T-cell (primary cell): ENCODE data around the gene UROC1. TPM values are rescaled to one million over a fixed set of nuclear protein-coding genes. Genes with fewer than 3 reads are reported as not detected.

Experiments
- ATAC-seq, 4 experiments: fragments of 200-7000 bp in 3 of 4; fragments of 150-1000 bp in 1 of 4; cut with Tn5 transposase; replicated peaks in 1 of 4; 1 replicate in 3 of 4; 2 replicates in 1 of 4; pipeline ENCODE4 v1.10.0; 2021; ENCODE audit warnings: moderate library complexity in 3 of 4, mild to moderate bottlenecking in 2 of 4, moderate number of reproducible peaks in 1 of 4
- CTCF ChIA-PET, 2 donors: fragments of 300-600 bp; sonication (Branson Sonifier 250); formaldehyde crosslinking; loops; one replicate each; lab custom pipeline; 2022; ENCODE audit warnings: antibody characterized with exemption in 2 of 2; lab: Charles Lee
- POLR2A ChIA-PET, 2 donors: fragments of 300-600 bp; sonication (Branson Sonifier 250); formaldehyde crosslinking; loops; one replicate each; lab custom pipeline; 2022; ENCODE audit warnings: antibody characterized with exemption in 2 of 2; lab: Charles Lee
- DNase-seq, 35 experiments: peaks; one replicate each; pipeline versions ENCODE4 v3.0.0 to v3.0.0-alpha.2; 2013 to 2023
- H3K27ac ChIP-seq: one replicate; pipeline ENCODE4 v1.5.1; 2013; ENCODE audit warnings: low read length
- H3K27me3 ChIP-seq, 2 experiments: replicated peaks in 1 of 2; 1 replicate in 1 of 2; 2 replicates in 1 of 2; pipeline versions ENCODE4 v1.6.1 to v1.7.0; 2013; ENCODE audit warnings: low read length in 1 of 2, mixed read lengths in 1 of 2; ENCODE audit not compliant: control insufficient read depth in 2 of 2, insufficient read depth in 2 of 2; ENCODE audit errors: extremely low read depth in 1 of 2
- H3K36me3 ChIP-seq, 2 donors: 1 replicate in 1 of 2; 2 replicates in 1 of 2; pipeline versions ENCODE4 v1.6.1 to v1.7.0; 2013; ENCODE audit warnings: low read length in 1 of 2; ENCODE audit not compliant: control insufficient read depth in 2 of 2, insufficient read depth in 1 of 2; ENCODE audit errors: extremely low read depth in 1 of 2
- H3K4me1 ChIP-seq, 2 experiments: 1 replicate in 1 of 2; 2 replicates in 1 of 2; pipeline versions ENCODE4 v1.6.1 to v1.7.0; 2013; ENCODE audit warnings: low read length in 2 of 2, mixed read lengths in 1 of 2; ENCODE audit not compliant: insufficient read depth in 2 of 2, control insufficient read depth in 1 of 2; ENCODE audit errors: extremely low read depth in 1 of 2
- H3K4me3 ChIP-seq, 2 donors: 1 replicate in 1 of 2; 2 replicates in 1 of 2; pipeline versions ENCODE4 v1.5.1 to v1.7.0; 2013; ENCODE audit warnings: mild to moderate bottlenecking in 2 of 2, low read length in 1 of 2, moderate library complexity in 1 of 2; ENCODE audit not compliant: control insufficient read depth in 1 of 2; ENCODE audit errors: extremely low read depth in 1 of 2
- H3K9me3 ChIP-seq: 2 replicates; pipeline ENCODE4 v1.7.0; 2013
- H3K27ac Mint-ChIP-seq, 2 donors: one replicate each; pipeline ENCODE4 v1.8.0; 2020 to 2021; ENCODE audit warnings: mild to moderate bottlenecking in 2 of 2, mixed read lengths in 2 of 2
- H3K27me3 Mint-ChIP-seq, 2 donors: one replicate each; pipeline ENCODE4 v1.8.0; 2021 to 2022; ENCODE audit warnings: mixed read lengths in 2 of 2
- H3K36me3 Mint-ChIP-seq: one replicate; pipeline ENCODE4 v1.8.0; 2021; ENCODE audit warnings: mixed read lengths
- H3K4me1 Mint-ChIP-seq, 3 donors: one replicate each; pipeline ENCODE4 v1.8.0; 2020 to 2022; ENCODE audit warnings: mixed read lengths in 3 of 3, mild to moderate bottlenecking in 1 of 3
- H3K4me3 Mint-ChIP-seq, 3 donors: one replicate each; pipeline ENCODE4 v1.8.0; 2020 to 2022; ENCODE audit warnings: mild to moderate bottlenecking in 3 of 3, mixed read lengths in 3 of 3, moderate library complexity in 3 of 3
- H3K9me3 Mint-ChIP-seq, 3 donors: one replicate each; pipeline ENCODE4 v1.8.0; 2020 to 2022; ENCODE audit warnings: mixed read lengths in 3 of 3
- WGBS: methylation state at CpG from one replicate; pipeline ENCODE4 v1.1.5; 2013; ENCODE audit warnings: missing lambda C conversion rate; ENCODE audit not compliant: insufficient coverage; 5-methylcytosine and 5-hydroxymethylcytosine counted together
- total RNA-seq, 35 experiments: library from RNA in 6 of 35; stranded (reverse) in 6 of 35; fragments of 120-200 nt in 1 of 35; gene quantifications; one replicate each; pipeline versions ENCODE4 v1.2.1 to v1.2.4 and lab custom pipeline; 2013 to 2026

Gene UROC1
- total RNA-seq, 5 donors from 2014 or later (not counting 1 experiment from before 2014, with no cell fraction given) = 0.09 TPM; not detected in 4

- Mint-ChIP-seq H3K27ac (no peak overlapping the region), H3K4me3 (no peak overlapping the region), H3K4me1 (no peaks in the 10 kb centered on the region), H3K36me3 (no peaks in the 10 kb centered on the region), H3K9me3 (no peaks in the 10 kb centered on the region), H3K27me3 (peaks cover 12 to 24% of the 10 kb centered on the region in 2 donors)
- no peaks in the 10 kb centered on the region for H3K36me3 ChIP-seq
- peaks cover 0 to 7% of the 10 kb centered on the region in 2 experiments for H3K4me1 ChIP-seq
- H3K9me3 ChIP-seq = no peaks in the 10 kb centered on the region
- DNase-seq (no peak), ATAC-seq (no peak)
- ChIA-PET CTCF (interaction anchor here in 1 of 2 donors (1.6 kb wide), 1 partner anchor 10 kb away, joined by 4 read pairs; no protein-coding TSS in a partner anchor), POLR2A (no interaction called here)
- no peak overlapping the region for H3K27ac ChIP-seq
- no peak overlapping the region for H3K4me3 ChIP-seq
- peaks cover 0 to 53% of the 10 kb centered on the region in 2 experiments for H3K27me3 ChIP-seq
- whole genome bisulfite sequencing = 67% methylated on average over 4 of the region's 7 CpGs
Measured at GRCh38 chr3:126527006-126527405, 9.4 kb upstream of the UROC1 start.

GRCh38 chr3:126526668-126527005 lies 9.1 kb upstream of the UROC1 start:
- no peak for DNase-seq
- no peaks in the 10 kb centered on the region for H3K4me1 Mint-ChIP-seq
- peaks cover 0 to 7% of the 10 kb centered on the region in 2 experiments for H3K4me1 ChIP-seq
- no peaks in the 10 kb centered on the region for H3K9me3 Mint-ChIP-seq
- WGBS = 44% methylated on average over 3 of the region's 7 CpGs
- no peaks in the 10 kb centered on the region for H3K36me3 ChIP-seq
- no peaks in the 10 kb centered on the region for H3K36me3 Mint-ChIP-seq
- no peak overlapping the region for H3K4me3 ChIP-seq
- ATAC-seq = no peak
- peaks cover 0 to 54% of the 10 kb centered on the region in 2 experiments for H3K27me3 ChIP-seq
- H3K27ac ChIP-seq = no peak overlapping the region
- H3K27me3 Mint-ChIP-seq = peaks cover 12 to 24% of the 10 kb centered on the region in 2 donors
- no peak overlapping the region for H3K4me3 Mint-ChIP-seq
- H3K9me3 ChIP-seq = no peaks in the 10 kb centered on the region
- ChIA-PET CTCF (interaction anchor here in 1 of 2 donors (0.6 to 1.6 kb wide), 2 partner anchors 11 to 134 kb away, joined by 3 to 4 read pairs; no protein-coding TSS in a partner anchor), POLR2A (no interaction called here)
- no peak overlapping the region for H3K27ac Mint-ChIP-seq

GRCh38 chr3:126525853-126526667 lies 8.5 kb upstream of the UROC1 start:
- ATAC-seq (no peak), DNase-seq (no peak)
- H3K36me3 Mint-ChIP-seq = no peaks in the 10 kb centered on the region
- no peak overlapping the region for H3K27ac Mint-ChIP-seq
- H3K27ac ChIP-seq = no peak overlapping the region
- no peaks in the 10 kb centered on the region for H3K36me3 ChIP-seq
- peaks cover 0 to 7% of the 10 kb centered on the region in 2 experiments for H3K4me1 ChIP-seq
- no peak overlapping the region for H3K4me3 Mint-ChIP-seq
- H3K4me3 ChIP-seq = no peak overlapping the region
- POLR2A ChIA-PET = no interaction called here
- H3K27me3 ChIP-seq = peaks cover 0 to 56% of the 10 kb centered on the region in 2 experiments
- peaks cover 12 to 24% of the 10 kb centered on the region in 2 donors for H3K27me3 Mint-ChIP-seq
- no peaks in the 10 kb centered on the region for H3K9me3 Mint-ChIP-seq
- no peaks in the 10 kb centered on the region for H3K9me3 ChIP-seq
- WGBS = 82% methylated on average over 5 of the region's 8 CpGs
- CTCF ChIA-PET = interaction anchor here in 1 of 2 donors (0.6 to 1.6 kb wide), 2 partner anchors 11 to 134 kb away, joined by 3 to 4 read pairs; no protein-coding TSS in a partner anchor
- H3K4me1 Mint-ChIP-seq = no peaks in the 10 kb centered on the region

- no peak overlapping the region for H3K27ac ChIP-seq
- Mint-ChIP-seq H3K27me3 (peaks cover 12 to 24% of the 10 kb centered on the region in 2 donors), H3K36me3 (no peaks in the 10 kb centered on the region), H3K4me1 (no peaks in the 10 kb centered on the region), H3K9me3 (no peaks in the 10 kb centered on the region), H3K4me3 (no peak overlapping the region), H3K27ac (no peak overlapping the region)
- no peaks in the 10 kb centered on the region for H3K36me3 ChIP-seq
- 77% methylated on average over 5 of the region's 12 CpGs for WGBS
- peaks cover 0 to 7% of the 10 kb centered on the region in 2 experiments for H3K4me1 ChIP-seq
- no peak for DNase-seq
- H3K27me3 ChIP-seq = peaks cover 0 to 50% of the 10 kb centered on the region in 2 experiments
- ATAC-seq = no peak
- H3K9me3 ChIP-seq = no peaks in the 10 kb centered on the region
- POLR2A ChIA-PET = no interaction called here
- H3K4me3 ChIP-seq = no peak overlapping the region
- CTCF ChIA-PET = no interaction called here
Measured at GRCh38 chr3:126525091-126525852, 7.7 kb upstream of the UROC1 start.

- Mint-ChIP-seq H3K27ac (no peak overlapping the region), H3K4me3 (peak overlapping the region in 1 of 3 donors; percentile 12), H3K9me3 (no peaks in the 10 kb centered on the region), H3K36me3 (no peaks in the 10 kb centered on the region), H3K4me1 (no peaks in the 10 kb centered on the region), H3K27me3 (peaks cover 12 to 24% of the 10 kb centered on the region in 2 donors)
- no peak overlapping the region for H3K4me3 ChIP-seq
- ATAC-seq (no peak), DNase-seq (no peak)
- H3K9me3 ChIP-seq = no peaks in the 10 kb centered on the region
- H3K27ac ChIP-seq = no peak overlapping the region
- H3K27me3 ChIP-seq = peaks cover 0 to 44% of the 10 kb centered on the region in 2 experiments
- H3K4me1 ChIP-seq = peaks cover 0 to 7% of the 10 kb centered on the region in 2 experiments
- WGBS = under 1% methylated on average over 16 of the region's 31 CpGs
- POLR2A ChIA-PET = no interaction called here
- CTCF ChIA-PET = no interaction called here
- H3K36me3 ChIP-seq = no peaks in the 10 kb centered on the region
Measured at GRCh38 chr3:126524429-126524988, 6.9 kb upstream of the UROC1 start.
